Epithelial cell of prostate (primary cell): Measurements from ENCODE around the gene TTC21A.
A peak's percentile ranks its signal among the peaks of the same experiment; 100 is the strongest.

Experiments
- DNase-seq: peaks from one replicate; pipeline ENCODE4 v3.0.0-alpha.2; 2011; ENCODE audit warnings: low read depth, low spot score
- H3K27ac ChIP-seq: fragments of 450-650 bp; 2 replicates; pipeline ENCODE4 v1.5.1; 2017; ENCODE audit warnings: mild to moderate bottlenecking

The TTC21A gene

GRCh38 chr3:39147711-39148434 is 40.4 kb downstream of the TTC21A start:
- no peak for DNase-seq

GRCh38 chr3:39148435-39149058 is 41.1 kb downstream of the TTC21A start:
- peak overlapping the region; percentile 73 for H3K27ac ChIP-seq
- DNase-seq: no peak

More at GRCh38 chr3:39147711-39148434, 40.4 kb downstream of the TTC21A start:
- H3K27ac ChIP-seq: peak overlapping the region; percentile 73

- DNase-seq: no peak
- H3K27ac ChIP-seq: no peak overlapping the region
Observed at GRCh38 chr3:39149059-39149455, 41.6 kb downstream of the TTC21A start.

DNA sequence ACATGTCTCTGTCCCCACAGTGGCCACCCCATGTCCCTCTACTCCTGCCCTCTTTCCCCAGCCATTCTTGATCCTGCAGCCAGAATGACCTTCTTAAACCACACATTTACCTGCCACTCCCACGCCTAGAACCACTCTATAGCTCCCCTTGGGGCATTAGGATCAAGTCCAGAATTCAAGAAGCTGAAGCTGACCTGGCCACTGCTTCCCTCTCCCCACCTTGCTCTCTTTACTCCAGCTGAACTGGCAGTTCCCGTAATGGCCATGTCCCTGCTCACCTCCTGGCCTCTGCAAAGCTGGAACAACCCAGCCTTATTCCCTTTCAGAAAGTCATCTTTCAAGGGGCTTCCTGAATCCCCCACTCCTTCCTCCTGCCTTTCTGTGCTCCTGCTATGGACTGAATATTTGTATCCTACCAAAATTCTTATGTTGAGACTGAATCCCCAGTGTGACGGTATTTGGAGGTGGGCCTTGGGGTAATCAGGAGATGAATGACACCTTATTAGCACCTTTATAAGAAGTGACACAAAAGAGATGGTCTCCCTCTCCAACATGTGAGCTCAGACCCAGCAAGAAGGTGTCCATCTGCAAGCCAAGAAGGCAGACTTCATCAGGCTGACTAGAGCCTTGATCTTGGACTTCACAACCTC is 42.1 kb downstream of the TTC21A start:
- H3K27ac ChIP-seq: no peak overlapping the region
- no peak for DNase-seq

DNA sequence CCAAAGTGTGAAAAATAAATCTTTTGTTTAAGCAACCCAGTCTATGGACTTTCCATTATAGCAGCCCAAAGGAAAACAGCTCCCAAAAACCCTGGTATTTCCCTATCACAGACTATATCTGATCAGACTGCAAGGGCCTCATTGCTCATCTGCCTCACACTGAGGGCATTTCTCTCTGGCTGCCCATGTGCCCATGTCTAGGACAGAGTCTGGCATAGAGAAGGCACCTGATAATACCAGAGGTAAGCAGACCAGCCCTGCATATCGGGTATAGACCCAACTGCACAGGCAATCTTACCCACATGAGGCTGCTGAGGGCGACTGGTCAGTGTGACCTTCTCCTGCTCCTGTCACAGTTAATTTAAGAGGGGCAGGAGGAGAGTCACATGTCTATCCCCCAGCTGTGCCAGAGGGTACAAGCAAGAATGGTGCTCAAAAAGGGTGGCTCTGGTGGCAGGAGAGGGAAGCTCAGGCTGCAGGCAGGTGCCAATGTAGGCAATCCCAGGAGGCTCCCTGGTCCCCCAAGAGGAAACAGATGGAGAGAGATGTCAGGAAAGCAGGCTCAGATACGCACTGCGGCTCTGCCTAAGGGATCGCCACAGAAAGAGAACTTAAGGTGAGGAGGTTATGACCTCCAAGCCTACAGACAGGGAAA is 42.8 kb downstream of the TTC21A start:
- H3K27ac ChIP-seq: peak overlapping the region; percentile 97
- DNase-seq: no peak

DNA sequence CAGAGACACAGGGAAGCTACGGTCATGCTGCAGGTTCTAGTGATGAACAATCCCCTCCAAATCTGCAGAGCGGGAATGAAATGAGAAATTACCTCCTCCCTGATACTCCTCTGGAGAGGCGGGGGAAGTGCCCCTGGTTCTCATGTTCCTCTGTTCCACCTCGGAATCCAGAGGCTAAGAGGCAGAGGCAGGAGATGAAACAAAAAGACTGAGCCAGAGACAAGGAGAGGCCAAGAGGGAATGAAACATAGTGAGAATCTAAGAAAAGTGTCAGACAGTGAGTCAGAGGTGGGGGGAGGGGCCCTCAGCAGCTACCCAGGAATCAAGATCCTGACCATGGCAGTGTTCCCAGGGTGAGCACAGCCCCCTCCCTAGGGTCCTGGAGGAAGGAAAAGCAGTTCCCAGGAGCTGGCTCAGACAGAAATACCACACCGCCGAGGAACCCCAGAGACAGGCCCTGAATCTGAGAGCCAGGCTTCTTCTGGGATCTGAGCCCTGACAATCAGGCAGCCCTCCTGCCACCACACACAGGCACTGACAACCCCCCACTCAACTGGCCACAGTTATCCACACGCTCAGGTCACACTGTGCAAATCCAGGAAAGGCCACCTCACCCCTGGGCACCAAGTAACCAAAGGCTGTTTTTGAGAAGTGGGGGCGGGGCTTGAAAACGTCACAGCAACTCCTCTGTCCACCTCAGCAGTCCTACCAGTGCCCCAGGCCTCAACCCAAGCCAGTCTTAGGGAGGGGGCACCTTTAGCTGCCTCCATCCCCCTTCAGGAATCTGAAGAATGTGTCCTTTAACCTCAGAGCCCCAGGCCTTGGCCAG is 43.5 kb downstream of the TTC21A start:
- DNase-seq: peak; percentile 45

GRCh38 chr3:39153977-39154279 is 46.4 kb downstream of the TTC21A start:
- no peak for DNase-seq
- H3K27ac ChIP-seq: peak overlapping the region; percentile 97

More for the DNA sequence above, 43.5 kb downstream of the TTC21A start:
- peak overlapping the region; percentile 97 for H3K27ac ChIP-seq

DNA sequence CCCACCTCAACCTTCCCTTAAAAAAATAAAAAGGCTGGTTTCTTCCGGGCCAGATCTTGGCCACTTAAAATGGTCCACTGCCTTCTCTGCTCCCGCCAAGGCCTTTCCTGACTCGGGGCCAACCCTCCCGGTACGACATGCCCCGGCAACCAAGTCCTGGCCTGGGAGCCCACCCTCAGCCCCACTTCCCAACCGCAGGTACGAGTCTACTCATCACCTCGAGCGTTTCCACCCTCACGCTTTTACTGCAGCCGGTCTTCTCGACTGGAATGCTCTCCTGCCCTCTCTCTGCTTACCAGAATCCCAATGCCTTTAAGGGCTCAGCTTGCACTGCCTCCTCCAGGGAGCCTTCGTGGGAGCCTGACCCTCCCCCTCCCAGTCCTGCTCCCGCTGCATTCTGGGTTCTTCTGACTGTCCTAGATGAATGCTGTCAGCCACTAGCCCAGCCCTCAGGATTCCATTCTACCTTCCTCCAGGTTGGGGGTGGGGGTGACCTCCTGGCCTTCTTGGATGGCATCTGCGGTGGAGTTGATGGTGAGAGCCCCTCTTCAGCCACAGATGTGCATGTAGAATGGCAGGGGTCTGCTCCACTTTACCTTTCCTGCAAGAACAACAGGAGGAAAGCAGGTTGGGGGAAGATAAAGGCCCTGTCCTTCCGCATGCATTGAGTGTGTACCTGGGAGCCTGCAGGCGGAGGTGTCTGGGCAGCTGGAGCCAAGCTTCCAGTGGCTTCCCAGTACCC is 47.0 kb downstream of the TTC21A start:
- peak overlapping the region; percentile 97 for H3K27ac ChIP-seq
- no peak for DNase-seq

DNA sequence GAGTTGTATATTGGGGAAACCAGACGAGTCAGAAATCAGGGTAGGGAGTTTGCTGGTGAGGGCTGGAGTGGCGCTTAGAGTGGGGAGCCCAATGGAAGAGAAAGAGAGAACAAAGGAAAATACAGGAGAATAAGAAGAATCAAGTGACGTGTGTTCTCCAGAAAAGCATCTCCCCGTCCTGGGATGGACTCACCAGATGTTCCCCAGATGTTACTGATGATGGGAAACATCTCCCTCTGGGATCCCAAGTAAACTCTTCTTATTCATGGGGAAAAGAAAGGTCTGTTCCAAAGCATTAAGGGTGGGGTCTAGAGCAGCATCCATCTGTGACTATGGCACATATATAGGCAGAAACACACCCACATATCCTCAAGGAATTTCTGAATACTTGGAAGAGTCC is 48.9 kb downstream of the TTC21A start:
- H3K27ac ChIP-seq: no peak overlapping the region
- DNase-seq: no peak

DNA sequence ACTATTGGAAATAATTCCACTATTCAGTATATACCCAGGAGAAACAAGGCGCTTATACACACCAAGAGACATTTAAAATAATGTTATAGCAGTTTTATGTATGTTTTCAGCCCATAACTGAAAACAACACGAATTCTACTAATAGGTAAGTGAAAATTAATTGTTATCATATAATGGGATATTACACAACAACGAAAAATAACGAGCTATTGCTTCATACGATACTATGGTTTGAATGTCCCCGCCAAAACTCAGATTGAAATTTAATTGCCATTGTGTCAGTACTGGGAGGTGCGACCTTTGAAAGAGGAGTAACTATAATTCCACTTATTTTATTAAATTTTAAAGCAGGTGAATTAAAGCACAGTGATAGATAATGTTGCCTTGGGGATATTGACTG is 49.9 kb downstream of the TTC21A start:
- DNase-seq: no peak
- no peak overlapping the region for H3K27ac ChIP-seq

- DNase-seq: no peak
- no peak overlapping the region for H3K27ac ChIP-seq
Observed at GRCh38 chr3:39158148-39158715, 50.8 kb downstream of the TTC21A start.

GRCh38 chr3:39164414-39164813 is 56.9 kb downstream of the TTC21A start:
- DNase-seq: no peak
- no peak overlapping the region for H3K27ac ChIP-seq

GRCh38 chr3:39165518-39165917 is 58.0 kb downstream of the TTC21A start:
- no peak for DNase-seq
- H3K27ac ChIP-seq: peak overlapping the region; percentile 87

GRCh38 chr3:39166134-39166710 is 58.7 kb downstream of the TTC21A start:
- DNase-seq: peak; percentile 81
- H3K27ac ChIP-seq: peak overlapping the region; percentile 87

- peak; percentile 90 for DNase-seq
- H3K27ac ChIP-seq: peak overlapping the region; percentile 87
Observed at GRCh38 chr3:39166932-39167532, 59.6 kb downstream of the TTC21A start.

- no peak overlapping the region for H3K27ac ChIP-seq
- no peak for DNase-seq
Observed at GRCh38 chr3:39168156-39168780, 60.8 kb downstream of the TTC21A start.

- no peak overlapping the region for H3K27ac ChIP-seq
- no peak for DNase-seq
Observed at GRCh38 chr3:39169712-39170111, 62.2 kb downstream of the TTC21A start.

DNA sequence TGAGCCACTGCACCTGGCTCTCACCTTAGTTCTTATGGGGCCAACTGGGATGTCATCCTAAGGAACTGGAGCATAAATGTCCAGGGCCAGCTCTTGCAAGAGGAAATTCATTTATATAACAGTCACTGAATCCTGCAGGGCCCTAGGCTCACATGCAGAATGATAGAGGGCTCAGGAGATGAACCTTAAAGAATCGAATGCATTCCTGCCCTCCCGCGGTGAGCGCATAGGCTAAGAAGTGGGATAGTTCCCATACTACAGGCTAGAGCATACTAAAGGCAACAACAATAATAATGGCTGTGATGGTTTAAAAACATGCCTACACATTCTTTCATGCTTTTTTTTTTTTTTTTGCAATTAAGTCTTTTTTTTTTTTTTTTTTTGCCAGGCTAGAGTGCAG is 63.0 kb downstream of the TTC21A start:
- no peak for DNase-seq
- H3K27ac ChIP-seq: no peak overlapping the region
